ENCODE measurements around the gene FZR1. TPM values are rescaled to one million over a fixed set of nuclear protein-coding genes. Genes with fewer than 3 reads are reported as not detected.
A peak's percentile ranks its signal among the peaks of the same experiment; 100 is the strongest.

FZR1 gene
- total and polyA plus RNA-seq, 7 donors, result 12.8 to 25.8 (median 24.3) TPM

DNA sequence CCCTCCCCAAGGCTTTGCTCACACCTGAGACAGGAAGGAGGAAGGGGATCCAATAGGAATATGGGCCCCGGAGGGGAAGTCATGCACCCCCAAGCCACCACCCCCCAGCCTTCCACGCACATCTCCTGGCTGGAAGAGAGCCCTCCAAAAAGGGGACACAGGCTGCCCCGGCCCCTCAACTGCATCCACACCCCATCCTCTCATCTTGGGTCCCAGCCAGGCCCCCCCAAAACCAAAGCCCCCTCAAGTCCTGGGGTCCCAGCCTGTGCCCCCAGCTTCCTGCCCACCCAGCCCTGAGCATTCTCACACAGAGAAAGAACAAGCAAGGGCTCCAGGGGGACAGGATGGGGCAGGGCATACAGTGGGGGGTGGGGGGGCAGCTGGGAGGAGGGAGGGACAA, 37.9 kb upstream of the FZR1 start:
- ATAC-seq, result no peak
- Histone ChIP-seq H3K36me3 (ENCODE audit: insufficient read depth in 1 of 2, low read depth in 1 of 2) (peaks cover 0 to 10% of the 10 kb centered on the region in 2 donors), H3K27me3 (ENCODE audit: insufficient read depth in 3 of 3, low read length in 2 of 3) (no peaks in the 10 kb centered on the region), H3K4me3 (no peak overlapping the region), H3K4me1 (no peaks in the 10 kb centered on the region), H3K9me3 (no peaks in the 10 kb centered on the region), H3K27ac (no peak overlapping the region)
- WGBS, 3 donors, result 69 to 85% (median 78%) methylated on average over 3 of the region's 3 CpGs
- intact Hi-C loops (cut with DNase I), result no loop called here
- TF ChIP-seq, protein P1, sequence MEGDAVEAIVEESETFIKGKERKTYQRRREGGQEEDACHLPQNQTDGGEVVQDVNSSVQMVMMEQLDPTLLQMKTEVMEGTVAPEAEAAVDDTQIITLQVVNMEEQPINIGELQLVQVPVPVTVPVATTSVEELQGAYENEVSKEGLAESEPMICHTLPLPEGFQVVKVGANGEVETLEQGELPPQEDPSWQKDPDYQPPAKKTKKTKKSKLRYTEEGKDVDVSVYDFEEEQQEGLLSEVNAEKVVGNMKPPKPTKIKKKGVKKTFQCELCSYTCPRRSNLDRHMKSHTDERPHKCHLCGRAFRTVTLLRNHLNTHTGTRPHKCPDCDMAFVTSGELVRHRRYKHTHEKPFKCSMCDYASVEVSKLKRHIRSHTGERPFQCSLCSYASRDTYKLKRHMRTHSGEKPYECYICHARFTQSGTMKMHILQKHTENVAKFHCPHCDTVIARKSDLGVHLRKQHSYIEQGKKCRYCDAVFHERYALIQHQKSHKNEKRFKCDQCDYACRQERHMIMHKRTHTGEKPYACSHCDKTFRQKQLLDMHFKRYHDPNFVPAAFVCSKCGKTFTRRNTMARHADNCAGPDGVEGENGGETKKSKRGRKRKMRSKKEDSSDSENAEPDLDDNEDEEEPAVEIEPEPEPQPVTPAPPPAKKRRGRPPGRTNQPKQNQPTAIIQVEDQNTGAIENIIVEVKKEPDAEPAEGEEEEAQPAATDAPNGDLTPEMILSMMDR (IDR thresholded peaks at IDR 0.05), result no peak
- no peak for DNase-seq

DNA sequence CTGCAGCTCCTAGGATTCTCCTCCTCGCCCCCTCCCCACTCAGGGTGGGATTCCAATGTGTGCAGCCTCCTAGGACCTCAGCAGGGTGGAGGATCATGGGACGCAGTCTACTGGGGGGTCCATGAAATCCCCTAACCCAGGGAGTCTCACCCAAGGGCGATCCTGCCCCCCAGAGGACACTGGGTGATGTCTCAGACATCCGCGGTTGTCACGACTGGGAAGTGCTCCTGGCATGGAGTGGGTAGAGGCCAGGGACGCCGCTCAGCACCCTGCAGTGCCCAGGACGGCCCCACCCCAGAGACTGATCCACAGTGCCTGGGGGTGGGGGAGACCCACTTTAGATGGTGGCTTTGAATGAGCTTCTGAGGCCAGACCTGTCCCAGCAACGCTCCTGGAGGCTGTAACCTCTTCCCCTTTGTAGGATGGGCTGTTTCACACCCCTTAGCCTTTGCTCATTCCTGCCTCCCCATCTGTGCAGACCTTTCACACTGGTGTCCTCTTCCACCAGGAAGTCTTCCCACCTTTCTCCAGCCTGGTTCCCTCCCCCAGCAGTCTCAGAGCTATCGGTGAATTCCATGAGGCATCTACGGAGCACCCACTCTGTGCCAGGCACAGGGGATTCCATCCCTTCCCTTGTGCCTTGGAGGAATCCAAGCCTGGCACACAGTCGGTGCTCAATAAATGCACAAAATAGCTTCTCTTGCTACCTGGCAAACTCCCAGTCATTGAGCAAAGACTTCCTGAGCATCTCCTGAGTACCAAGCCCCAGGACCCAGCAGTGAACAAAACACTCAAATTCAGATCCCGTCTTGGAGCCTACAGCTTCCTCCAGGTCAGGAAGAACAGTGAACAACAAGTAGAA, 36.2 kb upstream of the FZR1 start:
- Histone ChIP-seq H3K27ac (no peak overlapping the region), H3K36me3 (ENCODE audit: insufficient read depth in 1 of 2, low read depth in 1 of 2) (no peaks in the 10 kb centered on the region), H3K4me1 (no peaks in the 10 kb centered on the region), H3K4me3 (no peak overlapping the region), H3K27me3 (ENCODE audit: insufficient read depth in 3 of 3, low read length in 2 of 3) (no peaks in the 10 kb centered on the region), H3K9me3 (no peaks in the 10 kb centered on the region)
- intact Hi-C loops (cut with DNase I), result loop anchor here in 1 of 2 donors (5.0 kb wide), 1 partner anchor 163 kb away; no protein-coding TSS in a partner anchor
- DNase-seq (peak in 1 of 2 donors; percentile 65), ATAC-seq (peak; percentile 22 to 47 (median 34))
- WGBS, 3 donors, result 28 to 40% (median 37%) methylated on average over 14 of the region's 14 CpGs
- TF ChIP-seq, protein P1 (IDR thresholded peaks at IDR 0.05), result no peak

DNA sequence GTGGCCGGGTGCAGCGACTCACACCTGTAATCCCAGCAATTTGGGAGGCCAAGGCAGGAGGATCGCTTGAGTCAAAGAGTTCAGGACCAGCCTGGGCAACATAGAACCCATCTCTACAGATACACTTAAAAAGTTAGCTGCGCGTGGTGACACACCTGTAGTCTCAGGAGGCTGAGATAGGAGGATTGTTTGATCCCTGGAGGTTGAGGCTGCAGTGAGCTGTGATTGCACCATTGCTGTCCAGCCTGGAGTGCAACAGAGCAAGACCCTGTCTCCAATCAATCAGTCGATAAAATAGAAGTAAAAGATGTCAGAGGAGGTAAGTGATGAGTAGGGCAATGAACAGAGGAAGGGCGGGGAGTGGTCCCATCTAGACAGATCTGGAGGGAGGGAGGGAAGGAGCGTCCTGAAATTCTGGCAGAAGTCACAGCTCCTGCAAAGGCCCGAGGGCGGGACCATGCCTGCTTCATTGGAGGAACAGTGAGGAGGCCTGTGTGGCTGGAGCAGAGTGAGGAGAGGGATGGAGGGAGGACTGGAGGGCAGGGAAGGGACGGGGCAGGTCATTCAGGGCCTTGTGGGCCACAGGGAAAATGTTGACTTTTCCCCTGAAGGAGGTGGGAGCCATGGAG, 35.5 kb upstream of the FZR1 start:
- no peaks in the 10 kb centered on the region for H3K27me3 ChIP-seq (ENCODE audit: insufficient read depth in 3 of 3, low read length in 2 of 3)
- no peaks in the 10 kb centered on the region for H3K9me3 ChIP-seq
- TF ChIP-seq, protein P1 (IDR thresholded peaks at IDR 0.05), result no peak
- H3K27ac ChIP-seq, result no peak overlapping the region
- intact Hi-C loops (cut with DNase I), result loop anchor here in 1 of 2 donors (5.0 kb wide), 1 partner anchor 163 kb away; no protein-coding TSS in a partner anchor
- ATAC-seq (peak; percentile 2 to 21 (median 4)), DNase-seq (no peak)
- 46 to 60% (median 58%) methylated on average over 11 of the region's 11 CpGs for WGBS, 3 donors
- no peak overlapping the region for H3K4me3 ChIP-seq
- H3K4me1 ChIP-seq, result no peaks in the 10 kb centered on the region
- no peaks in the 10 kb centered on the region for H3K36me3 ChIP-seq (ENCODE audit: insufficient read depth in 1 of 2, low read depth in 1 of 2)

DNA sequence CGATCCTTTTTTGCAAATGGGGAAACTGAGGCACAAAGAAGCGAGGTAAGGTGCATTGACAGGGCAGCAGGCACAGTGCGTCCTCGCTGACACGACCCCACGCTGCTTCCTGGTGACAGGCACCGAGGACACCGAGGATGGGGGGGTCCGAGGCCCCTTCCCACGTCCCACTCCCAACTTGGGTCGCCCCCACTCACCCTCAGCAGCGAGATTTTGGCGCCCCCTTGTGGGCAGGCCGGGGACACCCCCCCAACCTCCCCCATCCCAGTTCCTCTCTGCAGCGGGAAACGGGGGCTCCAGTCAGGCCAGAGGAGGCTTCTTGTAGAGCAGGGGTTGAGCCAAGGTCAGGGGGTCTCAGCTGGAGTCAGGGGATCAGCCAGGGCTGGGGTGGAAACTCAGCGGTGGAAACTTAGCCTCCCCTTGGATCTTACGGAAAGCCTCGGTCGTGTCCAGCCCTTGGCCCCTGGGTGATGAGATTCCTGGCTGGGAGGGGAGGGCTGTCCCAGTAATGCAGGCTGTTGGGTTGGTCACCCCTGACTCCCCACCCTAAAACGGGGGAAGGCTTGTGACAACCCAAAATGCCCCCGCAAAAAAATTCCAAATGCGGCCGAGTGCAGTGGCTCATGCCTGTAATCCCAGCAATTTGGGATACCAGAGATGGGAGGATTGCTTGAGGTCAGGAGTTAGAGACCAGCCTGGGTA, 34.0 kb upstream of the FZR1 start:
- DNase-seq (peak; percentile 56 to 76), ATAC-seq (peak; percentile 44 to 60 (median 53))
- Histone ChIP-seq H3K4me1 (no peaks in the 10 kb centered on the region), H3K9me3 (no peaks in the 10 kb centered on the region), H3K27me3 (ENCODE audit: insufficient read depth in 3 of 3, low read length in 2 of 3) (peaks cover 0 to 4% (median 2%) of the 10 kb centered on the region in 3 donors), H3K4me3 (no peak overlapping the region), H3K36me3 (ENCODE audit: insufficient read depth in 1 of 2, low read depth in 1 of 2) (no peaks in the 10 kb centered on the region), H3K27ac (no peak overlapping the region)
- intact Hi-C loops (cut with DNase I), result loop anchor here (1.0 to 5.0 kb wide), 4 partner anchors 145 to 167 kb away; no protein-coding TSS in a partner anchor
- WGBS, 3 donors, result 22 to 23% (median 22%) methylated on average over 21 to 24 of the region's 24 CpGs
- TF ChIP-seq, protein P1 (IDR thresholded peaks at IDR 0.05), result peak; percentile 79
